GM12878 (cell line): Measurements from ENCODE around the gene ARHGEF38. TPM values are rescaled to one million over a fixed set of nuclear protein-coding genes. Genes with fewer than 3 reads are reported as not detected.
A peak's percentile ranks its signal among the peaks of the same experiment; 100 is the strongest.

Experiments used
- ASH2L ChIP-seq: fragments of 300-600, 200-600 bp; sonication (generic); IDR thresholded peaks from 2 replicates; pipeline ENCODE4 v1.6.1; 2017; ENCODE audit warnings: low read depth, mild to moderate bottlenecking, borderline replicate concordance
- BMI1 ChIP-seq: fragments of 450-650 bp; IDR thresholded peaks from 2 replicates; pipeline ENCODE4 v1.6.1; 2016; ENCODE audit warnings: mild to moderate bottlenecking, moderate library complexity, borderline replicate concordance
- CHD1 ChIP-seq: IDR thresholded peaks from 2 replicates; pipeline ENCODE4 v1.6.1; 2012; ENCODE audit warnings: low read depth, low read length, improper control_type of control experiment
- DPF2 ChIP-seq: fragments of 450-650 bp; IDR thresholded peaks from 2 replicates; pipeline ENCODE4 v1.6.1; 2017; ENCODE audit warnings: mild to moderate bottlenecking
- EZH2 ChIP-seq: IDR thresholded peaks from 2 replicates; pipeline ENCODE4 v1.6.1; 2012; ENCODE audit warnings: low read depth, mild to moderate bottlenecking, control low read depth, inconsistent platforms, low read length, borderline replicate concordance; ENCODE audit not compliant: control insufficient read depth
- HCFC1 ChIP-seq: fragments of 150-350 bp; IDR thresholded peaks from 2 replicates; pipeline ENCODE4 v1.6.1; 2014; ENCODE audit warnings: low read length
- HDAC6 ChIP-seq: fragments of 200-600 bp; sonication (generic); IDR thresholded peaks from one replicate; pipeline ENCODE4 v1.8.0; 2017; ENCODE audit warnings: antibody characterized with exemption; ENCODE audit not compliant: unreplicated experiment
- IRF3 ChIP-seq: fragments of 450-650 bp; IDR thresholded peaks from 2 replicates; pipeline ENCODE4 v1.6.1; 2014; ENCODE audit warnings: mild to moderate bottlenecking
- LARP7 ChIP-seq: fragments of 450-650 bp; IDR thresholded peaks from 2 replicates; pipeline ENCODE4 v1.6.1; 2017; ENCODE audit warnings: mild to moderate bottlenecking
- NFYA ChIP-seq: IDR thresholded peaks from 2 replicates; pipeline ENCODE4 v1.6.1; 2011; ENCODE audit warnings: low read depth, mild to moderate bottlenecking, low read length, improper control_type of control experiment, borderline replicate concordance
- NR2C2 ChIP-seq: IDR thresholded peaks from 2 replicates; pipeline ENCODE4 v1.6.1; 2011; ENCODE audit warnings: borderline replicate concordance, low read depth; ENCODE audit not compliant: control insufficient read depth, insufficient read length
- POLR2A ChIP-seq: IDR thresholded peaks from 2 replicates; pipeline ENCODE4 v1.6.1; 2011; ENCODE audit warnings: low read depth, mild to moderate bottlenecking, low read length
- POU2F2 ChIP-seq: IDR thresholded peaks from 3 replicates; pipeline ENCODE4 v1.6.1; 2011; ENCODE audit warnings: low read depth, mild to moderate bottlenecking, low read length, borderline replicate concordance
- RBBP5 ChIP-seq: fragments of 200-600 bp; sonication (generic); conservative IDR thresholded peaks from 2 replicates; pipeline ENCODE4 v1.6.1; 2016
- REST ChIP-seq: IDR thresholded peaks from 2 replicates; pipeline ENCODE4 v1.6.1; 2012; ENCODE audit warnings: mild to moderate bottlenecking, low read depth, low read length
- SREBF2 ChIP-seq: IDR thresholded peaks from 2 replicates; pipeline ENCODE4 v1.6.1; 2012; ENCODE audit warnings: mild to moderate bottlenecking, low read length
- SUZ12 ChIP-seq: fragments of 200-600 bp; sonication (generic); IDR thresholded peaks from one replicate; pipeline ENCODE4 v1.6.1; 2018; ENCODE audit warnings: antibody characterized with exemption, mild to moderate bottlenecking; ENCODE audit not compliant: unreplicated experiment
- TARDBP ChIP-seq: IDR thresholded peaks from 2 replicates; pipeline ENCODE4 v1.6.1; 2016; ENCODE audit warnings: borderline replicate concordance
- TCF3 ChIP-seq: IDR thresholded peaks from 2 replicates; pipeline ENCODE4 v1.6.1; 2012; ENCODE audit warnings: low read depth, mild to moderate bottlenecking, low read length, borderline replicate concordance; ENCODE audit not compliant: insufficient read depth
- WRNIP1 ChIP-seq: IDR thresholded peaks from 2 replicates; pipeline ENCODE4 v1.6.1; 2011; ENCODE audit warnings: low read depth, low read length, improper control_type of control experiment, borderline replicate concordance
- polyA plus RNA-seq, 11 experiments: library from polyadenylated mRNA; depleted of rRNA in 4 of 11; unstranded in 6 of 11; stranded (reverse) in 5 of 11; fragments of >200 nt; fragmentation: Nextera tagmentation in 4 of 11; fragmentation: Illumina TruSeq in 1 of 11; extraction: Ambion mirVana in 4 of 11; extraction: Trizol in 1 of 11; gene quantifications; 1 replicate in 1 of 11; 2 replicates in 10 of 11; pipeline versions ENCODE4 v1.2.1 to v1.2.3, GENCODE V29; 2011 to 2016; ENCODE audit warnings: inconsistent platforms in 2 of 11, missing spikeins in 2 of 11, low read depth in 1 of 11
- total RNA-seq, 4 experiments: library from RNA; depleted of rRNA in 3 of 4; stranded (reverse); fragments of >200 nt in 3 of 4; fragmentation: Illumina TruSeq in 1 of 4; extraction: Trizol in 1 of 4; gene quantifications; 2 replicates each; pipeline versions ENCODE4 v1.2.1 to v1.2.3, GENCODE V29; 2013 to 2021
- TF ChIP-seq, protein P1 (sequence below): IDR thresholded peaks from 2 replicates; pipeline ENCODE4 v1.6.1; 2012; ENCODE audit warnings: low read depth, low read length, improper control_type of control experiment

ARHGEF38 gene
- total and polyA plus RNA-seq, 10 of the 15 experiments (the other 5 are each of a cell fraction or from before 2014, with no cell fraction given) = 0.01 to 1.1 (median 0.09) TPM; not detected in 2

- TF ChIP-seq NFYA (no peak), ASH2L (peak; percentile 100), POLR2A (peak; percentile 93), REST (0 out of 2 replicates have a peak, but pooled peaks have one; percentile 56), BMI1 (no peak), DPF2 (peak; percentile 85), LARP7 (peak; percentile 88), TARDBP (peak; percentile 88; the same call in 1 of the 2 replicates), RBBP5 (0 out of 2 replicates have a peak, but pooled peaks have one; percentile 58), CHD1 (no peak), HDAC6 (peak; percentile 45), HCFC1 (peak; percentile 93), IRF3 (peak; percentile 66; the same call in 1 of the 2 replicates), SREBF2 (peak; percentile 65), POU2F2 (peak; percentile 96), TCF3 (peak; percentile 81; the same call in 1 of the 2 replicates), WRNIP1 (peak; percentile 98), SUZ12 (no peak), EZH2 (no peak), NR2C2 (no peak)
- TF ChIP-seq, protein P1, sequence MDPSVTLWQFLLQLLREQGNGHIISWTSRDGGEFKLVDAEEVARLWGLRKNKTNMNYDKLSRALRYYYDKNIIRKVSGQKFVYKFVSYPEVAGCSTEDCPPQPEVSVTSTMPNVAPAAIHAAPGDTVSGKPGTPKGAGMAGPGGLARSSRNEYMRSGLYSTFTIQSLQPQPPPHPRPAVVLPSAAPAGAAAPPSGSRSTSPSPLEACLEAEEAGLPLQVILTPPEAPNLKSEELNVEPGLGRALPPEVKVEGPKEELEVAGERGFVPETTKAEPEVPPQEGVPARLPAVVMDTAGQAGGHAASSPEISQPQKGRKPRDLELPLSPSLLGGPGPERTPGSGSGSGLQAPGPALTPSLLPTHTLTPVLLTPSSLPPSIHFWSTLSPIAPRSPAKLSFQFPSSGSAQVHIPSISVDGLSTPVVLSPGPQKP = peak; percentile 89
These were observed 156.0 kb downstream of the ARHGEF38 start, which contains the start of the genes GSTCD and INTS12 (continued) for GRCh38 chr4:105708181-105709080.
